Measurements from ENCODE around the gene MAP3K8.

- TF ChIP-seq, protein P1, sequence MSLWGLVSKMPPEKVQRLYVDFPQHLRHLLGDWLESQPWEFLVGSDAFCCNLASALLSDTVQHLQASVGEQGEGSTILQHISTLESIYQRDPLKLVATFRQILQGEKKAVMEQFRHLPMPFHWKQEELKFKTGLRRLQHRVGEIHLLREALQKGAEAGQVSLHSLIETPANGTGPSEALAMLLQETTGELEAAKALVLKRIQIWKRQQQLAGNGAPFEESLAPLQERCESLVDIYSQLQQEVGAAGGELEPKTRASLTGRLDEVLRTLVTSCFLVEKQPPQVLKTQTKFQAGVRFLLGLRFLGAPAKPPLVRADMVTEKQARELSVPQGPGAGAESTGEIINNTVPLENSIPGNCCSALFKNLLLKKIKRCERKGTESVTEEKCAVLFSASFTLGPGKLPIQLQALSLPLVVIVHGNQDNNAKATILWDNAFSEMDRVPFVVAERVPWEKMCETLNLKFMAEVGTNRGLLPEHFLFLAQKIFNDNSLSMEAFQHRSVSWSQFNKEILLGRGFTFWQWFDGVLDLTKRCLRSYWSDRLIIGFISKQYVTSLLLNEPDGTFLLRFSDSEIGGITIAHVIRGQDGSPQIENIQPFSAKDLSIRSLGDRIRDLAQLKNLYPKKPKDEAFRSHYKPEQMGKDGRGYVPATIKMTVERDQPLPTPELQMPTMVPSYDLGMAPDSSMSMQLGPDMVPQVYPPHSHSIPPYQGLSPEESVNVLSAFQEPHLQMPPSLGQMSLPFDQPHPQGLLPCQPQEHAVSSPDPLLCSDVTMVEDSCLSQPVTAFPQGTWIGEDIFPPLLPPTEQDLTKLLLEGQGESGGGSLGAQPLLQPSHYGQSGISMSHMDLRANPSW (CRISPR knock-in tag; conservative IDR thresholded peaks at IDR 0.05; ENCODE audit: low read depth): no peak
- no peak for TF ChIP-seq CTCF (IDR thresholded peaks at IDR 0.05)
- TF ChIP-seq ATF3 (CRISPR knock-in tag; conservative IDR thresholded peaks at IDR 0.05): no peak
- TF ChIP-seq, protein P2, sequence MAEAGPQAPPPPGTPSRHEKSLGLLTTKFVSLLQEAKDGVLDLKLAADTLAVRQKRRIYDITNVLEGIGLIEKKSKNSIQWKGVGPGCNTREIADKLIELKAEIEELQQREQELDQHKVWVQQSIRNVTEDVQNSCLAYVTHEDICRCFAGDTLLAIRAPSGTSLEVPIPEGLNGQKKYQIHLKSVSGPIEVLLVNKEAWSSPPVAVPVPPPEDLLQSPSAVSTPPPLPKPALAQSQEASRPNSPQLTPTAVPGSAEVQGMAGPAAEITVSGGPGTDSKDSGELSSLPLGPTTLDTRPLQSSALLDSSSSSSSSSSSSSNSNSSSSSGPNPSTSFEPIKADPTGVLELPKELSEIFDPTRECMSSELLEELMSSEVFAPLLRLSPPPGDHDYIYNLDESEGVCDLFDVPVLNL (CRISPR knock-in tag; IDR thresholded peaks at IDR 0.05; ENCODE audit: borderline replicate concordance, low read depth): no peak
- no peak for TF ChIP-seq ZNF512 (CRISPR knock-in tag; IDR thresholded peaks at IDR 0.05; ENCODE audit: borderline replicate concordance)
- no peak for TF ChIP-seq JUN (CRISPR knock-in tag; IDR thresholded peaks at IDR 0.05)
- no peak for TF ChIP-seq CREM (CRISPR knock-in tag; IDR thresholded peaks at IDR 0.05)
- TF ChIP-seq TEAD4 (CRISPR knock-in tag; IDR thresholded peaks at IDR 0.05): no peak
- no peak for TF ChIP-seq ZNF263 (CRISPR knock-in tag; IDR thresholded peaks at IDR 0.05; ENCODE audit: low read depth)
Observed at GRCh38 chr10:30425336-30426075, 8.5 kb upstream of the MAP3K8 start.
